SK-N-MC (cell line): Measurements from ENCODE around the gene SRGAP3.

Experiments
- EZH2 ChIP-seq: fragments of 200-600 bp; sonication (generic); IDR thresholded peaks from one replicate; pipeline ENCODE4 v1.6.1; 2017; ENCODE audit warnings: antibody characterized with exemption
- FOXP2 ChIP-seq: optimal IDR thresholded peaks from 2 replicates; pipeline ENCODE3; 2011; ENCODE audit warnings: mild to moderate bottlenecking, moderate library complexity; ENCODE audit not compliant: insufficient read depth; ENCODE audit errors: extremely low read length, control extremely low read depth
- POLR2AphosphoS5 ChIP-seq: IDR thresholded peaks from 2 replicates; pipeline ENCODE4 v1.6.1; 2012; ENCODE audit warnings: mild to moderate bottlenecking, low read depth, low read length, borderline replicate concordance

- no peak for TF ChIP-seq EZH2
- no peak for TF ChIP-seq POLR2AphosphoS5
- TF ChIP-seq FOXP2 = no peak
Measured at GRCh38 chr3:9167222-9167621, 82.2 kb downstream of the SRGAP3 start.
